Endometrial microvascular endothelial cells (primary cell): ENCODE results near the gene HYAL4. TPM values are rescaled to one million over a fixed set of nuclear protein-coding genes. Genes with fewer than 3 reads are reported as not detected.
"Not testable (repeated sequence)": the region's sequence is repeated elsewhere in the genome, so short reads cannot be mapped to it uniquely, and the experiment has no call there.

Experiments used
- in situ Hi-C: cut with HindIII; loops from 2 replicates; pipeline ENCODE4 v1.10.0; 2017; ENCODE audit warnings: low sequenced_read_pairs, low pct_unique_long_range_greater_than_20kb; ENCODE audit errors: inconsistent ontology term
- total RNA-seq: library from RNA; depleted of rRNA; stranded (reverse); fragments of >200 nt; gene quantifications from one replicate; pipeline ENCODE4 v1.2.3, GENCODE V29; 2015; ENCODE audit errors: inconsistent ontology term

HYAL4 gene
- total RNA-seq, 1 donor from 2014 or later, result not detected

DNA sequence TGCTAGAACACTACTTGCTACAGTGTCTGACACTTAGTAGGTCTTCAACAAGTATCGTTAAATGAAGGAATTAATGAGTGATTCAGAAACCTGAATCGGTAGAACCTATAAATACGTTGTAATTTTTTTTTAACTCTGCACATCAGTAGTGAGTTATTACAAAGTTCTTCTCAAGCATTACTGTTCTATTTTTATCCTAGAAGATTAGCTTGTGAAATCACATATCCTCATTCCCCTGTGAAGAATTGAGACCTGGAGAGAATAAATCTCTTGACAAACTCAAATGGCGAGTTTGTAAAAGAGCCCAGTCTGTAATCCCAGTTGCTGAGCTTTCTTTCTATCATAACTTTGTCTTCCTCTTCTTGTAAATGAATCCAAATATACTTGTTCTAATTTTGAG lies 34.7 kb downstream of the HYAL4 start:
- in situ Hi-C loops, result no loop called here

DNA sequence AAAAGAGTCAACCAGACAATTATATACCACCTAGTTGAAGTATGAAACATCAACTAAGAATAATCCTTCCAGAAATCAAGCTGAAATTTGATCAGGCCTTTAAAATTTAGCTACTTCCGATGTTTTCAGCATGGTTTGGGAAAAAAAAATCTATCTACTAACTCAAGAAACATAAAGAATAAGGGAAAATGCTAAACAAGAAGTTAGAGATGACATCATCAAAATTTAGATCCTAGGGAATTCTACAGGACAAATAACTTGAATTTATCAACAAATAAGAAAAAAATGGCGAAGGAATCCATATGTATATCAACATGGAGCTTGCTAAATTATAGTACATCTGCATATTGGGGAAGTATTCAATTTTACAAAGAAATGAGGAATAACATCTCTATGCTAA lies 36.3 kb downstream of the HYAL4 start:
- in situ Hi-C loops, result no loop called here

DNA sequence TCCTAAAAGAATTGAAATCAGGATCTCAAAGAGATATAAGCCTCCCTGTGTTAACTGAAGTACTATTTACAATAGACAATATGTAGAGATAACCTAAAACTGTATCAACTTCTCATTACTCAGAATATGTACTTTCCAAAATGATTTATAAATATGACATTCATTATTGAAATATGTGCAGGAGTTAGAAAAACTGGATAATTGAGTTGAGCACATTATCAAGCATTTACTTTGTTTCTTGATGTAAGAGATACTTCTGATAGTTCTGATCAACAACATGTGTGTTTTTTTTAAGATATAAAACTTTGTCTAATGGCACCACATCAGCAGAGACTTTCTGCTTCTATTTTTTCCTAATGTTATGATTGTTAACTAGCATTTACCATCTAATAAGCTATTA lies 38.2 kb downstream of the HYAL4 start:
- in situ Hi-C loops, result no loop called here

DNA sequence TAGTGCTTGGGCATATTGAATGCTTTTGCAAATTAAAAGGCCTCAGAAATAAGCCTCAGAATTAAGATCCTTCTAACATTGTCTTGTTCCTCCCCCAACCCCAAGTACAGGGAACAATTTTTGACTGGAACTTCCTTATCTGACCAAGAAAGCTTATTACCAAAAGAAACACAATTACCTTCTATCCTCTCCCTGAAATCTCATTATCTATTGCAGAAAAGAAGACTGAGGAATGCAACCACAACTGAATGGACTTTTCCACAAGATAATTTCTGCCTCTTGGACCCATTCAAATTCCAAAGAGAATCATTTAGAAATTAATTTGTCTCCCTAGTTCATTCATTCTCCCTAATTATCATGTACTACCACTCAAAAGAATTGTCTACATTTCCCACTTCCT lies 43.2 kb downstream of the HYAL4 start:
- in situ Hi-C loops, result no loop called here

DNA sequence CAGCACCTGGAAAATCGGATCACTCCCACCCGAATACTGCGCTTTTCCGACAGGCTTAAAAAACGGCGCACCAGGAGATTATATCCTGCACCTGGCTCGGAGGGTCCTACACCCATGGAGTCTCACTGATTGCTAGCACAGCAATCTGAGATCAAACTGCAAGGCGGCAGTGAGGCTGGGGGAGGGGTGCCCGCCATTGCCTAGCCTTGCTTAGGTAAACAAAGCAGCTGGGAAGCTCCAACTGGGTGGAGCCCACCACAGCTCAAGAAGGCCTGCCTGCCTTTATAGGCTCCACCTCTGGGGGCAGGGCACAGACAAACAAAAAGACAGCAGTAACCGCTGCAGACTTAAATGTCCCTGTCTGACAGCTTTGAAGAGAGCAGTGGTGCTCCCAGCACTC lies 49.8 kb downstream of the HYAL4 start:
- in situ Hi-C loops, result not testable (repeated sequence)

DNA sequence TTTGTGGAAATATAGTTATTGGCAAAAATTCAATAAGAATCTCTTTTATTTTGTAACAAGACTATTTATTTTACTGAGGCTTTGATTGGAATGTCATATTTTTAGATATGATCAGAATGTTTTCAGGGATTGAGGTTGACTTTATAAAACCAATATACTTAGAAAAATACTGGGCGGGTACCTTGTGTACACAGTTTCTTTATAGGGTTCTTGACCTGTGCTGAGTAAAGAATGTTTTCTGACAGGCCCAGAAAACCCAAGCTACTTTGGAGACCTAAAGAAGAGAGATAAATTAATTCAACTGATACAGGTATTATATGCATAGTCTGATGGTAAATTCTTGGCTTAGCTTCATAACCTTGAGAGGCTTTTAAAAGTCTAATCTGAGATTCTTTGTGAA lies 56.1 kb downstream of the HYAL4 start:
- in situ Hi-C loops, result no loop called here

DNA sequence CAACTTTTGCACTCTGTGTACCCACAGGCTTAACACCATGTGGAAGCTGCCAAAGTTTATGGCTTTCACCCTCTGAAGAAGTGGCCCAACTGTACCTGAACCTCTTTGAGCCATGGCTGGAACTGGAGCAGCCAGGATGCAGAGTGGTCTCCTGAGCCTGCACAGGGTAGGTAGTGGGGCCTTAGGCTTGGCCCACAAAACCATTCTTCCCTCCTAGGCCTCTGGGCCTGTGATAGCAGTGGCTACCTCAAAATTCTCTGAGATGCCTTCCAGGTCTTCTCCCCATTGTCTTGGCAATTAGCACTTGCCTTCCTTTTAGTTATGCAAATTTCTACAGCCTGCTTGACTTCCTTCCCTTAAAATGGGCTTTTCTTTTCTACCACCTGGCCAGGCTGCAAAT lies 60.7 kb downstream of the HYAL4 start:
- in situ Hi-C loops, result no loop called here

DNA sequence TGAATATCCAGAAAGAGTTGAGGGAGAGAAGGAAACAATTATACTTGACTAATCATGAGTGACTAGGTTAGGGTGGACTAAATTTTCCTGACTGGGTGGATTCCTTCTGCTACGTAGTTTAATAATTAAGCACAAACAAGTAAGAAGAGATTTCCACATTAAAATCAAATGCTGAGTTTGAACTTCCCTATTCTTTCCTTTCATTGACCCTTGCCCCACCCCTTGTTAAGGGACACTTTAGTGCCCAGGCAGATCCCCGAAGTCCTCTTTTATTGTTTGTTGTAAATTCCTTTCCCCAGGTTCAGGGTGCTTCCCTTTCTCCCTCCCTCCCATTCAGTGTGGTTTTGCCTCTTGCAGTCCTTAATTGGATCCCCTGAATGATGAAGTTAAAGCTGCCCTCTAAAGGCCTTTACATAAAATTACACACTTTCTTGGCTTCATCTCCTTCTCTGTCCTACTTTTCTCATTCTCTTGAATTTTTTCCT lies 71.3 kb downstream of the HYAL4 start:
- in situ Hi-C loops, result no loop called here

DNA sequence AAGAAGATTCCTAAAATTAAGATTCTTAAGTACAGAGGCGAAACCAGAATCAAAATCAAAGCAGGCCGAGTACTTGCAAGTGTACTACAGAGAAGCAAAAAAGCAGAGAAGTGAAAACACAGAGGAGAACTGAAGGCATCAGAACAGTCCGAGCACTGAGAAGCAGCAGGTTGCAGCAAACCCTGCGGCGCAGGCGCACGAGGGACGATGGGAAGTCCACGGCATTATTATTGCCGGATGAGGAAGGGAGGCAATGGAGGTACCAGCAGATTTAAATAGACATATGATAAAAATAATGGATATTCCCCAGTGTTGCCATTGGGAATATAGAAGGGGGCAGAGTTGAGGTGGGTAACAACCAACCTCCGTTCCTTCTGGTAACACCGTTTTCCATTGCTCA lies 72.9 kb downstream of the HYAL4 start:
- in situ Hi-C loops, result no loop called here

DNA sequence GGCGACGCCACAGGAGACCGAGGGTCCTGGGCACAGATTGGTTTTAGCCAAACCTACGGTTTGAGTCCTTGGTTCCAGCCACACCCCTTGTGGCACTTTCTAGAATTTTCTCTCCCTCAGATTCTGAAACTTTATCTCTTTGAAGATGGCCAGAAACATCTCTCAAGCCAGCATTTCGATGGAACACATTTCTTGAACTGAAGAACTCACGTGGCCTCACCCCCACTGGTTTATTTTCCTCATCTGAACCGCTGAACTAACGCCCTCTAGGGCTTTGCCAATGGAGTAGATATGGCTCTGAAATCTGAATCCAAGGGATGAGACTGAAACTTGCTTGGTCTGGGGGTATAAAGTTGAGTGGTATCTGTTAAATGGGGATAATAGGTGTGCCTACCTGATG lies 73.3 kb downstream of the HYAL4 start:
- in situ Hi-C loops, result no loop called here

DNA sequence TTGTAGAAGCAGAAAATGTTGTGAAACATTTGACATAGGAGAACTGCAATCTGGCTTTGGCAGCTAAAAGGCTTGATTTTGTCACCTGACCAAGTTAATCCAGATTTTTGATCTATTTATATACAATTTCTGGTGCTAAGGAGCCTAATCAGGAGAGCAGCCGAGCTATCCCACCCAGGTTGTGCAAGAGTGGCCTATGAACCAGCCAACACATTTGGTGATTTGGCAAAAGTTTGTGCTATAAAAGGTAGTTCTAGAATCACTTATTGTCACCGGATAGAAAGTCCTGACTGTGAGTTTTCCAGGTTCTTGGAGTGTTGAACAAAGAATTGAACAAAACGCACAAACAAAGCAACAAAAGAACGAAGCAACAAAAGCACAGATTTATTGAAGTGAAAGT lies 78.6 kb downstream of the HYAL4 start:
- in situ Hi-C loops, result no loop called here

DNA sequence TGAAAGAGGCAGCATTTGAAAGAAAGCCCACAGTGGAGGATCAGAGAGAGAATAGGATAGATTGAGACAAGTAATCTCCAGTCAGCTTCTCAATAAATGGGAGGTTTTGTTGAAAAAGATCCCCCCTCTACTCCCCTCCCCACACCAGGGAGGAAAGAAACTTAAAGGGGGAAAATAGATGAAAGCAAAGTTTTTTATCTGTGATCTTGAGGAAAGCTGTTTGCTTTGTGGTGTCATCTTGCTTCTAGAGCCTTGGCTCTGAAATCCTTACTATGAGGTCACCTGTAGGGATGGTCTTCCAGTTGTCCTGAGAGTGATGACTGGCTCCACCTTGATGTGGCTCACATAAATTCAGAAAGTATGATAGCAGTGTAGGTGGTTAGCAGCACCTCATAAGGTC lies 80.0 kb downstream of the HYAL4 start, which contains the start of gene SPAM1:
SPAM1 (plus strand) TSS at position 301 of the 400 bp plus-strand sequence. CDS start 28,330 bp downstream, outside the sequence.
- in situ Hi-C loops, result no loop called here

Other genes starting within 250 kb of the HYAL4 start
- not detected for gene ASB15, start 243.3 kb upstream of the HYAL4 start, total RNA-seq
- gene LMOD2, start 189.3 kb upstream of the HYAL4 start, total RNA-seq, result not detected
- gene WASL, start 96.2 kb upstream of the HYAL4 start, total RNA-seq, result 15.0 TPM
- gene SPAM1, start 80.1 kb downstream of the HYAL4 start, total RNA-seq, result not detected
- not detected for gene TMEM229A, start 187.9 kb downstream of the HYAL4 start, total RNA-seq